ENCODE measurements around the gene ZDHHC8.
"Not testable (repeated sequence)": the region's sequence is repeated elsewhere in the genome, so short reads cannot be mapped to it uniquely, and the experiment has no call there.

Gene ZDHHC8

DNA sequence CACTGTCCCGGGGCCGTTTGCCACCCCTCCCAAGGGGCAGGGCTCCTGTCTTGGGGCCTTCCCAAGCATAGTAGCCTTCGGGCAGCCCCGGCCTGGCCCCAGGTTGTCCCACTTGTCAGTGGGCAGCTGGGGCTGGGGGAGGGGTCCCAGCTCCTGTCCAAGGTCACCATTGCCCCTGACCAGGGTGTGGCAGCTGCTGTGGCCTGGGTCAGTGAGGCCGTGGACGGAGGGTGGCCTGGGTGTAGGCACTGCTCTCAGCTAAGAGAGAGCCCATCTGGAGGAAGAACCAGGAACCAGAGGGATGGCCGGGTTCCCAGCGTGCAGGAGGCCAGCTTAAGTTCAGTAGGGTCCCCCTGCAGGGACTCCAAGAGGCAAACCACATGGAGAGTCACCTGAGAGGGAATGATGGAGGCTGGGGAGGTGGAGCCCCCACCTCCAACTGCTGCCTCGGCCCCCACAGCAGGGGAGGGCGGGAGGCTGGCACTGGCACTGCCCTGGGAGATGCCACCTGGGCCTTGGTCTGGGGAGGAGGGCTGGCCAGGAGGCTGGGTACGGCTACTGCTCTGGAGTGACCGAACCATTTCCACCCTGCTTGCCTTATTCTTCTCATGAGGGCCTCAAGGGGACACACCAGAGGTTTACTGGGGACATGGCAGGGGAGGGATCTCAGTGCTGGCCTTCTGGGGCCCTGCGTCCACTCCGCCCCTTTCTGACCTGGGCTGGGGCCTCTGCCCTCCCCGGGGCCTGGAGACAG lies 26.0 kb downstream of the ZDHHC8 start:
- DNase-seq (ENCODE audit: low spot score): no peak

DNA sequence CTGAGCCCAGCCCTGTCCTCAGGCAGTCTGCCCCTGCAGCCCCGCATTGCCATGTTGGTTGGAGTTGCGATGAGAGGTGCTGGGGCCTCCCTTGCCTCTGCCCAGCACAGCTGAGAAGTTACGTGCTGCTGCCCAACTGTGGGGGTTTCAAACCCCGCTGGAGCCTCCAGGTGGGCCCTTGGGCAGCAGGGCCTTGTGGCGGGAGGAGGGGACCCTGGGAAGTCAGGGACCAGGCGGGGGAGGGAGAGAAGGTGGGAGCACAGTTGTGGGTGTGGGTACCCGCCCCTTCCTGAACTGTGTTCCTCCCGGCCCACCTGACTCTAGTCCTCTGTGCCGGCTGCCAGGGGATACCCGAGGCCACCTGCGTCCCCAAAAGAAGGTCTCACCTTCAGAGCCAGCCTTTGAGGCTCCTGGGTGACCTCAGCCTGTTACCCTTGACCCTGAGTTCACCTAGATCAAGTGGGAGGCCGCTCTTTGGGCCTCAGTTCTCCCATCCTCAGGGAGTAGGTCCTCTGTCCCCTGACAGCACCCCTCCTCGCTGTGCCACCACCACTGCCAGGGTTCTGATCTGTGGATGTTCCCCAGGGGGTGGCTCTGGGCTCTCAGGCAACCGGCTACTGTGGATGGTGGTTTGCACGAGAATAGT lies 26.9 kb downstream of the ZDHHC8 start:
- DNase-seq (ENCODE audit: low spot score): no peak
- FAIRE-seq: no peak

More for the DNA sequence above, 26.0 kb downstream of the ZDHHC8 start:
- FAIRE-seq: no peak

DNA sequence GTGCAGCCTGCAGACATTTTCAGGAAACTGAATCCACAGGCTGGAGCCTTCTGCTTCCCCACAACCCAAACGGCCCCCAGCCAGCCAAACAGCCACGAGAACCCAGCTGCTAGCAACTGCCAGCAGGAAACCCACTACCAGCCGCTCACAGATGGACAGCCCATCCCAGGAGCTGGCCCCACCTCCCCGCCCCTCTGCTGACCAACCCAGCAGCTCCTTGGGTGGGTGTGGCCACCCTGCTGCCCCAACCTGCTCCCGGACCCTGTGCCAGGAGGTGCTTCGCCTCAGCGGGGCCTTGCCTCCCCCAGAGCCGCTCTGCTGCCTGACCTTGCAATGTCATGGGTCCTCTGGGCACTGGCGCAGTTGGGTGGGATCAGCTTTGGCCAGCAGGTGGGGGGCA lies 27.5 kb downstream of the ZDHHC8 start:
- DNase-seq (ENCODE audit: low spot score): no peak
- no peak for FAIRE-seq

DNA sequence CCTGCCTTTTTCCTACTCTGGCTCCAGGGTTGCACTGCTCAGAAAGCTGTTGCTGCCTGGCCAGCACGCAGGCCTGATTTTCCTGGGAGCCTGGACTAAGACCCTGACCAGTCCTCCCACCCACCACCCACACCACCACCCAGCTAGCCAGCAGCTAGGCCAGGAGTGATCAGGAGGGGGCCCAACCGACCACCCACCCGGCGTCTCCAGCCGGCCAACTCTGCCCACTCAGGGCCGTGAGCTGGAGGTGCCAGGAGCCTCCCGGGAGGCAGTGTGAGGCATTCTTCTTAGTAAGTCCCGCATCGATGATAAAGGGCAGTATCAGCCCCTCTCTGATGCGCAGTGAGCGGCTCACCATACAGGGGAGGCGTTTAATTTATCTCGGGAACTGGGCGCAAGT lies 27.9 kb downstream of the ZDHHC8 start:
- FAIRE-seq: not testable (repeated sequence)

DNA sequence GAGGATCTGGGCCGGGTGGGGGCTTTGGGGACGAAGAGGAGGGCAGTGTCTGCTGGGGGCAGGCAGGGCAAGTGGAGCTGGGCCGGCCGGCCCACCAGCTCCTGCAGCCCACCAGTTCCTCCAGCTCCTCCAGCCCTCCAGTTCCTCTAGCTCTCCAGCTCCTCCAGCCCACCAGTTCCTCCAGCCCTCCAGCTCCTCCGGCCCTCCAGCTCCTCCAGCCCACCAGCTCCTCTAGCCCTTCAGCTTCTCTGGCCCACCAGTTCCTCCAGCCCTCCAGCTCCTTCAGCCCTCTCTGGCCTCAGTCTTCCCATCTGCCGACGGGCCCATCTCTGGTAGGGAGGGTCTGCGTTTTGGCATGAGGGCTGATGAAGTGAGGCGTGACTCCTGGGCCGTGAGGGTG lies 28.4 kb downstream of the ZDHHC8 start:
- FAIRE-seq (no peak), DNase-seq (ENCODE audit: low spot score) (no peak)

More for the DNA sequence above, 27.9 kb downstream of the ZDHHC8 start:
- DNase-seq (ENCODE audit: low spot score): not testable (repeated sequence)

DNA sequence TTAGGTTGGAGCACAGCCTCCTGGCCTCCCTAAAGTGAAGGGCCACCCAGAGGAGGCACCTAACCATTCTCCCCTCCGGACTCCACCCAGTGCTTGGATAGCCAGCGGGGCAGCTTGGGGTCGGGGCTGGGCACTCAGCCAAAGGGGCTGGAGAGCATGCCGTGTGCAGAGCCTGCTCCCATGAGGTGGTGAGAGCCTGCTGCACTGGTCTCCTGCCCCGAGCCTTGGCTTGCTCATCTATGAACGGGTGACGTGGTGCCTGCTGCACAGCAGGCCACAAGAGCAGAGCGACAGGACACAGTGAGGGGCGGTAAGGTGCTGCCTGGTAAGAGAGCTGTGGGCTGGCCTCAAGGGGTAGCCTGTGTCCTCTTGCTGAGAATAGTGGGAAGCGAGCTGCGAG lies 33.3 kb downstream of the ZDHHC8 start:
- no peak for FAIRE-seq
- DNase-seq (ENCODE audit: low spot score): no peak

DNA sequence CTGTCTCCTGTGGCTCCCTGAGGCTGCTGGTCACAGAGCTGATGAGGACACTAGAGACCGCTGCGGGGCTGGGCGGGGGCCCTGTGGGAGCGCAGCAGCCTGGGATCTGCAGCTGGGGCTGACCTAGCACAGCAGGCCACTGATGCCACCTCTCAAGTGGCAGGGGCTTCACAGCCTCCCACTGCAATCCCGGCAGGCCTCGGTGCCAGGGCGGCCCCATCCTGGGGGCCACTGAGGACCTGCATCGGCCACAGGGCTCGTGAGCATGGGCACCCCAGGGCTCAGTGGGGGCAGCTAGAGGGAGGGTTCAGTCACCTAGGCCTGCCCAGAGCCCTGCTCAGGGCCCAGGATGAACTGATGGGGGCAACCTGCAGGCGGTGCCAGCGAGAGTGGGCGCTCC lies 33.8 kb downstream of the ZDHHC8 start:
- DNase-seq (ENCODE audit: low spot score): no peak
- no peak for FAIRE-seq

DNA sequence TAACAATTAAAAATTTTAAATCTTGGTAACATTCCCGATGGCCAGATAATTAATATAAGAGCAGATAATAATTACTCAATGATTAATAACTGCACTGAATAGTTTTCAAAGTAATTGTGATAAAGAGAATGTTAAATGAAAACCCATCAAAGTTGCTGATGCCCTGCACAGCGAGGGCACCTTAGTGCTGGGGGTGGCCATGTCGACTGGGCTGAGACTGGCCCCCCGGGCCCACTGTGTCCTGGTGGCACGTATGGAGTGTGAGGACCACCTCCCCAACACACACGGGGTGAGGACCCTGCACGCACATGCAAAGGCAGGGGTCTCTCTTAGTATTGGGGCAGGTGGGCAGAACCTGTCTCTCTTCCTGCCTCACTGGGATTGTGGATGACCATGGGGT lies 34.3 kb downstream of the ZDHHC8 start:
- no peak for DNase-seq (ENCODE audit: low spot score)
- no peak for FAIRE-seq

DNA sequence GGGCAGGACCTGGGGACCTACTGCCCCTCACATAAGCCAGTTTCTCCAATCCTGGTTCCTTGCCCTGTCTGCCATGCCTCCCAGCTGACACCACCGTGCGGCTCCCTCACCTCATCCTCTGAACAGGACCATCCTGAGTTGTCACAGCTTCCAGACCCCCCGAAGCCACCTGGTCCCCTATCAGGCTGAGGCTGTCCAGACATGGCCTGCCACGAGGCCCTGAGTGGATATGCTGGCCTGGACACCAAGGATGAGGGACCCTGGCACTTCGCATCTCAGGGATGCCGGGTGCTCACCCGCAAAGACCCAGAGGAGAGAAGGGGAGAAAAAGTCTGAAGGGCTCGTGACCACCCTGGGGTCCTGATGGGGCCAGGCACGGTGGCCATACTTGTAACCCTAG lies 35.1 kb downstream of the ZDHHC8 start:
- FAIRE-seq (no peak), DNase-seq (ENCODE audit: low spot score) (no peak)

DNA sequence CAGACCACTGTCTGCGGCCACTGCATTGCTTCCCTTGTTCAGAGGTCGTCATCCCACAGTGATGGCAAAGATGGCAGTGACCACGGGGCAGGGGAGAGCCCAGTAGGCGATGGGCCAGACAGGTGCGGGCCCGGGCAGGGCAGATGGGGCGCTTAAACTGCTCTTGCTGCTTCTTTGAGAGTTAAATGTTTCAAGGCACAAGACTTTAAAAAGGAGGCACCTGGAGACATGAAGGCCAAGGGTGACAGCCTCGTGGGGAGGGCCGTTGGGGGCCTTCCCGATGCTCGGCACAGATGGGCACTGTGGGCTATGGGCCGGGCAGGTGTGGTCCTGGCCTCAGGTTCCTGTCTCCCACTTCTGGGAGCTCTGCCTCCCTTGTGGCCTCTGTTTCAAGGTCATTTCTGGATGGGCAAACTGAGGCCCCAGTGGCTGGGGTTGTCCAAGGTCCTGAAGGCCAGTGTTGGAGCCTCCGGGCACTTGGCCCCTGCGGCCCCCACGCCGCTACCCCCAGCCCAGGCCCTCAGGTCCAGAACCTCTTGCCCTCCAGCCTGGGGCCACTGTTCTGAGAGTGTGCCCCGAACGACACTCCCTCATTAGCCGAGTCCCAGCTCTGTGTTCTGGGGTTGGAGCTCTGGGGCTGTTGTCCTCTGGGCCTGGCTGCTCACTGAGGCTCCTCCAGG lies 36.2 kb downstream of the ZDHHC8 start:
- FAIRE-seq (no peak), DNase-seq (ENCODE audit: low spot score) (no peak)

DNA sequence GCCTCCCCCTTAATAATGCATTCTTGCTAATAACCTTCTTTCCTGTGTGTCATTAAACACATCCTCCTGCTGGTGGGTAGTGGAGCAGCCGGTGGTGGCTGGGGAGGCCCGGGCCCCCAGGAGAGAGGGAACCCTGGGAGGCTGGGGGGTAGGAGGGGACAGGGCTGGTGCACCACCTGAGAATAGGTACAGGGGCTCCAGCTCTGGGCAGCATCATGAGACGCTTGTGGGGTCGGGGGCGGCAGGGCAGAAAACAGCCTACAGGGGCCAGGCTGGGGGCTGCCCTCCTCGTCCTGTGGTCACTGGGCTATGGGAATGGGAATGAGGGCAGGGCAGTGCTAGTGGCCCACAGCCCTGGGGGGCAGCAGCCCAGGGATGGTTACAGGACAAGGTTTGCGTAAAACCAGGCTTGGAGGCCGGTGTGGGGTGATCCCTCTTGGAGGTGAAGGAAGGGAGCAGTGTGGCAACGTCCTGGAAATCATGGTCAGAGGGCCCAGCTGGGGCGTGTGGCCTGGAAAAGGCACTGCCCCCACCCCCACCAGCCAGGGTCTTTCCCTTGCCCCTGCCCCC lies 37.7 kb downstream of the ZDHHC8 start:
- DNase-seq (ENCODE audit: low spot score): no peak
- FAIRE-seq: no peak

DNA sequence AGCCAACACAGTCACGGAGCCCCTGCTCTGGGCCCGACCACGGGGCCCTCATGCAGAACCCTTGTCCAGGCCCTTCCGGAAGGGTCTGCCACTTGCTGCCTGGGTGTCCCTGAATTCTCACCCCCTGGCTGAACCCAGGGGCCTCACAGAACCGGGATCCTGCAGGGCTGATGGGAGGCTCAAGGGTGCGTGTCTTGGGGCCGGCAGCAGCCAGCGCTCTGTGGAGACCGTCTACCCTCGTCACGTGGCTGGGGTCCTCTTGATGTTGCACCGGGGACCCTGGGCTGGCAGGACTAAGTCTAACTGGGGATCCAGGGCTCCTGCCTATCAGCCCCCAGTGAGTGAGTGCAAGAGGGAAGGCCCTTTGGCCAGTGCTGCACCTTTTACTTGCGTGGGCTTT lies 38.6 kb downstream of the ZDHHC8 start:
- FAIRE-seq: no peak
- no peak for DNase-seq (ENCODE audit: low spot score)

DNA sequence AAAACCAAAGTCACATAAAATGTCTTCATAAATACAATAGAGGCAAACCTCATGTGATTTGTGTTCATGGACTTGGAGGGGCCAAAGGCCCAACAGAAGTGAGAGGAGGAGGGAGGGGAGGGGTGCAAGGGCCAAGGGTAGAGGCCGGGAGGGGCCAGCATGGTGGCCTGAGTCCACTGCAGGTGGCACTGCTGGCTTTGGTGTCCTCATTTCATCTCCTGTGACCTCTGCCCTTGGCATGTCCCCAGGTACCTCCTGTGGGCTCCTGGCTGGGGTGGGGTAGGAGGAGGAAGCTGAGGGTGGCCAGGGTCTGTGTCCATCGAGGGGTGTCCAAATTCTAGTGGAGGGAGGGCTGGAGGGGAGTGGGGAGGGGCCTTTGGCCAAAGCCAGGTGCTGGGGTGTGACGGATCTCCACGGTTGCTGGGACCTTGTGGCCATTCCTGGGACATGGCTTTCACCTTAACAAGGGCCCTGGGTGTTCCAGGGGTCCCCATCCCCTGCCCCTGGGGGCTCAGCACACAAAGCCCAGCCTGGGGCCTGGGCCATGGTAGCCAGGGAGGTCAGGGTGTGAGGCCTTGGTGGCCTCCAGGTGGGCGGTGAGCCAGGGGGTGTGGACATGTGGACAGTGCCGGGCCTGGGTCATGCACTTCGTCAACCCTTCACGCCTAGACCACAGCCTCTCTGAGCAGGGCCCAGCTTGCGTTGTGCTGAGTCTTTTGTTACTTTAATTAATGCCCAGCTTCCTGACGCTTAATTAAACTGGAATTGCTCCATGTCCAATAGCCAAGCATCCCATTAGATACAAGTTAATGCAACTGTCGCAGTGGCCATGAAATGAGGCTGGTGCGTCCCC lies 39.9 kb downstream of the ZDHHC8 start:
- FAIRE-seq (no peak), DNase-seq (ENCODE audit: low spot score) (no peak)

DNA sequence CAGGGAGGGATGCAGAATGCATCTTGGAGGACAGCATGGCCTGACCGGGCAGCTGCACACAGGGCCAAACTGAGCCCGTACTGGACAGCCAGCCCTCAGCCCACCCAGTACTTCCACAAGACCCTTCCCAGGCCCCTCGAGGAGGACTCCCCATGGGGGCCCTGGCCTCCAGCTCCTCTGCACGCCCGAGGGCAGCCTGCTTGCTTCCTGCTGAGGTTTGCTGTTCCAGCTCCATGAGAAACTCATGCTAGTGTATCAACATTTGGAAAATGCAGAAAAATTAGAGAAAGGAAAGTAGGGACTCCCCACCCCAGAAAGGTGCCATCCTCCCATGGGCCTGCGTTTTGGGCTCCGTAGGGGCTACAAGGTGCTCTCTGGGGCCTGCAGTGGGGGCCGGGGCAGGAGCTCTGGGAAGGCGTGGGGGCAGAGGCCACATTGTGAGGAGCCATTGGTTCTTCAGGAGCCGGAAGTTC lies 40.6 kb downstream of the ZDHHC8 start:
- no peak for DNase-seq (ENCODE audit: low spot score)
- no peak for FAIRE-seq

DNA sequence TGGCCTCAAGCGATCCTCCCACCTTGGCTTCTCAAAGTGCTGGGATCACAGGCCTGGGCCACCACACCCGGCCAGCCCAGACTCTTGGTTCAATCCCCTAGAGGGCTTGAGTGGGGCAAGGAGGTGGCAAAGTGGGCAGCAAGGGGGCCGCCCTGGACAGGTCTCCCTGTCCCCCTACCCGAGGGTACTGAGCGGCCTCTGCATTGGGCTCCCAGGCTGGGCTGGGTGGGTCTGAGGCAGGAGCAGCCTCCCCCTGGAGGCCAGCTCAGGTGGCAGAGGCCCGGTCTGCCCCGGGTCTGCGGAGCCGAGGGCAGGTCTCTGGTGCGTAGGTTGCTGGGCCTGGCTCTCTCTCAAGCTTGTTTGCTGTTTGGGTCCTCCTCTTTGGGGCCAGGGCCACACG lies 41.6 kb downstream of the ZDHHC8 start:
- no peak for DNase-seq (ENCODE audit: low spot score)
- FAIRE-seq: no peak

DNA sequence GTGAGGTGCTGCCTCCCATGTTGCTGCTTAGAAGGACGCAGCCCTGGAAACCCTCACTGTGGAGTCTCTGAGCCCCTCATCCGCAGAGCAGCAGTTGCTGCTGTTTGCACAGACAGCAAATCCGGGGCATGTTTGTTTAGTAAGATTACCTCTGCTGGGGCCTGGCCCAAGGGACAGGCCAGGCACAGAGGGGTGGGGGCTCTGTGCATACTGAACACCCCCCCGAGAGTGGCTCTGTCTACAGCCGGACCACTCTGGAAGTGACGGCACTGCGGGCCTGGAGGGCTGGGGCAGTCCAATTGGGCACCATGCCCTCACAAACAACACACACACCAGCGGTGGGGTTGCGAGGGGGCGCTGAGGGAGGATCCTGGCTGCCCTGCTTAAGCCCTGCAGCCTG lies 42.2 kb downstream of the ZDHHC8 start:
- DNase-seq (ENCODE audit: low spot score): no peak
- no peak for FAIRE-seq

DNA sequence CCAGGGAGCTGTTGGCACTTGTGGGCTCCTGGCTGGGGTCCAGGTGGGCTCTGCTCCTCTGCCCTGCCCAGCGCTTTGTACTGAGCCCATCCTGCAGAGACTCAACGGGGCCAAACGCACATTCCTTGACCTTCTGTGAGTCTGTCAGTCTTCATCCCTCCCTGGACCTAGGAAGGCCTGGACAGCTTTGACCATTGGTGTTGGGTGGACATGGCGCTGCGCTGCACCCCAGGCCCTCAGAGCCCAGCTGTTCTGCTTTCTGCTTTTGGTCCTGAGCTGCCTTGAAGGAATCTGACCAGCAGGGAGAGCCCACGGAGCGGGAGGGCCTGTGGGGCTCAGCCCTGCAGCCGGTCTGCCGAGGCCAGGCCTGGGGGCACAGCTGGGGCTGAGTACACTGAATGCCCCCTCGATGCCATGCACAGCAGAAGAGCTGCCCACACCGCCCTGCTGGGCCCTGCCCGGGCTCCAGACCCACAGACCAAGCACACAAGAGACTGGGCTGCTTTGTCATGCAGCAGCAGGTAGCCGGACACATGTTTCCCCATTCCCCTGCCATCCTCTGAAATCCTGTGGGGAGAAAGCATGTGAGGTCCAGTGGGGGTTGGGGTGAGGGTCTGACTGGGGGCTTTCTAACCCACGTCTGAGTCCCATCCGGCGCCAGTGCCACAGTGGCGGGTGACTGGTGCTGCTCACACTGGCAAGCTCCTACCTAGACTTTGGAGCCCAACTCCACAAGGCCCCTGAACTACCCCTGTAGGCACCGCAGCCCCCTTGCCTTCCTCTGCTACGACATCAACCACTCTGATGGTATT lies 43.4 kb downstream of the ZDHHC8 start:
- no peak for FAIRE-seq
- DNase-seq (ENCODE audit: low spot score): no peak

DNA sequence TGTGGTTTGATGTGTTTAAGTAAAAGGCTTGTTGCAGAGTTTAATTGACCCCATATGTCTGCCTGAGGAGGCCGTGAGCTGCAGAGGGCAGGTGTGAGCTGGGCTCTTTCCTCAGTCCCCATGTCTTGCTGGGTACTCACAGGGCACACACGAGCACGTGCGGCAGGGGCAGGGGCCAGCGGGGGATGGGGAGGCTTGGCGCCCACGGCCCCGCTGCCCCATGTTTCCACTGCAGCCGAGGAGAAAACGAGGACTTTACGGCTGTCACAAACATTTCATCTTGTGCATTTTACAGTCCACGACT lies 43.9 kb downstream of the ZDHHC8 start:
- DNase-seq (ENCODE audit: low spot score) (no peak), FAIRE-seq (no peak)

DNA sequence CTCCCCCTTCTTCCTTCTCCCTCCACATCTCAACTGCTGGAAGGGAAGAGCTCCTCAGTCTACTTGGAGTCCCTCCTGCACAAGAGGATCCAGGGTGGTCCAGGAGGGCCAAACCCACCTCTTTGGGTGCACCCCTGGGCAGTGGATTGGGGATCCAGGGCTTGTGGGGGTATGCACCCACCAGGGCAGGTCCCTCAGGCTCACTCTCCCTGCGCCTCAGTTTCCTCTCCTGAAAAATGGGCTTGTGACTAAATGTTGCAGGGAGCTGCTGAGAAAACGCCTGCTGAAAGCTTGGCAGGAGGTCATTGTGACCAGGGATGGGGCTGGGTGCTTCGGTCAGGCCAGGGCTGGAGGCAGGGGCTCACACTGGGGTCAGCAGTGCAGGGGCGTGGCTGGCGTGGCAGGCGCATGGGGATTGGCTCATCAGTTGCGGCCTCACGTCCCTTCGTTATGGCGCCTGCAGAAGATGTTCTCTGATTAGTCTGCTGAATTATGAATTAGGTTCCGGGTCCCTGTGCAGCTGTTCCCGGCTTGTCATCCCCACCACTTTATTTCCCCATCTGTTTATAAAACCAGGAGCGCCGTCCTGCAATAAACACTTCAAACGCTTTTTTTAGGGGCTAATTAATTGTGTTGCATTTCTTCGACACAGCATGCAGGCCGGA lies 44.9 kb downstream of the ZDHHC8 start:
- FAIRE-seq (no peak), DNase-seq (ENCODE audit: low spot score) (no peak)
